HepG2 (cell line): ENCODE data around the gene BRAP. TPM values are rescaled to one million over a fixed set of nuclear protein-coding genes. Genes with fewer than 3 reads are reported as not detected.

Experiments used
- ARNTL ChIP-seq: sonication (generic); formaldehyde crosslinking; IDR thresholded peaks from 2 replicates; pipeline ENCODE4 v1.4.0; 2020; ENCODE audit warnings: mild to moderate bottlenecking, missing genetic modification reagents
- DR1 ChIP-seq: sonication (generic); formaldehyde crosslinking; IDR thresholded peaks from 2 replicates; pipeline ENCODE4 v1.8.0; 2021; ENCODE audit warnings: mild to moderate bottlenecking, missing genetic modification reagents, inconsistent platforms
- HIVEP1 ChIP-seq: sonication (generic); formaldehyde crosslinking; IDR thresholded peaks from 2 replicates; pipeline ENCODE4 v1.4.0; 2020; ENCODE audit warnings: mild to moderate bottlenecking, missing genetic modification reagents
- KLF16 ChIP-seq, 2 experiments: sonication (generic) in 1 of 2; formaldehyde crosslinking in 1 of 2; IDR thresholded peaks; 2 replicates each; pipeline versions ENCODE4 v1.6.1 to v1.8.0; 2016 to 2023; ENCODE audit warnings: missing genetic modification reagents in 2 of 2, missing compliant biosample characterization in 1 of 2
- NAIF1 ChIP-seq: sonication (generic); formaldehyde crosslinking; IDR thresholded peaks from 2 replicates; pipeline ENCODE4 v1.5.0; 2020; ENCODE audit warnings: mild to moderate bottlenecking, missing genetic modification reagents, borderline replicate concordance
- PRMT3 ChIP-seq: sonication (generic); formaldehyde crosslinking; IDR thresholded peaks from 2 replicates; pipeline ENCODE4 v1.8.1; 2022; ENCODE audit warnings: low read depth, mild to moderate bottlenecking, moderate library complexity, missing genetic modification reagents, borderline replicate concordance
- REL ChIP-seq: sonication (generic); formaldehyde crosslinking; conservative IDR thresholded peaks from 2 replicates; pipeline ENCODE4 v1.8.0; 2022; ENCODE audit warnings: mild to moderate bottlenecking, missing genetic modification reagents, moderate library complexity
- TERF1 ChIP-seq: sonication (generic); formaldehyde crosslinking; IDR thresholded peaks from 2 replicates; pipeline ENCODE4 v1.8.0; 2022; ENCODE audit warnings: mild to moderate bottlenecking, missing genetic modification reagents, moderate library complexity
- TP53 ChIP-seq: sonication (generic); formaldehyde crosslinking; conservative IDR thresholded peaks from 2 replicates; pipeline ENCODE4 v1.4.0; 2020; ENCODE audit warnings: missing genetic modification reagents
- YEATS4 ChIP-seq: sonication (generic); formaldehyde crosslinking; IDR thresholded peaks from 2 replicates; pipeline ENCODE4 v1.4.0; 2020; ENCODE audit warnings: missing genetic modification reagents, borderline replicate concordance
- ZNF180 ChIP-seq: sonication (generic); formaldehyde crosslinking; IDR thresholded peaks from 2 replicates; pipeline ENCODE4 v1.4.0; 2020; ENCODE audit warnings: low read depth, missing genetic modification reagents, borderline replicate concordance
- ZNF251 ChIP-seq: sonication (generic); formaldehyde crosslinking; IDR thresholded peaks from 2 replicates; pipeline ENCODE4 v1.9.0; 2021; ENCODE audit warnings: mild to moderate bottlenecking, missing genetic modification reagents
- ZNF432 ChIP-seq: sonication (generic); formaldehyde crosslinking; IDR thresholded peaks from 2 replicates; pipeline ENCODE4 v1.5.0; 2020; ENCODE audit warnings: missing genetic modification reagents, mild to moderate bottlenecking, borderline replicate concordance
- ZNF530 ChIP-seq: sonication (generic); formaldehyde crosslinking; IDR thresholded peaks from 2 replicates; pipeline ENCODE4 v1.5.0; 2020; ENCODE audit warnings: low read depth, mild to moderate bottlenecking, missing genetic modification reagents
- ZNF549 ChIP-seq: sonication (generic); formaldehyde crosslinking; IDR thresholded peaks from 2 replicates; pipeline ENCODE4 v1.5.0; 2020; ENCODE audit warnings: missing genetic modification reagents
- ZNF749 ChIP-seq: sonication (generic); formaldehyde crosslinking; IDR thresholded peaks from 2 replicates; pipeline ENCODE4 v1.8.0; 2022; ENCODE audit warnings: mild to moderate bottlenecking, missing genetic modification reagents, moderate library complexity, borderline replicate concordance
- polyA plus RNA-seq, 8 experiments: library from polyadenylated mRNA; depleted of rRNA in 3 of 8; stranded (reverse) in 7 of 8; unstranded in 1 of 8; fragments of >200 nt; fragmentation: Illumina TruSeq in 4 of 8; extraction: Trizol in 4 of 8; gene quantifications; 2 replicates each; pipeline versions ENCODE4 v1.2.1 to v1.2.3, GENCODE V29; 2011 to 2016; ENCODE audit warnings: low read depth in 4 of 8, missing spikeins in 1 of 8, mixed read lengths in 1 of 8; ENCODE audit not compliant: insufficient read depth in 1 of 8
- total RNA-seq, 5 experiments: library from RNA; depleted of rRNA; stranded (reverse); fragments of >200 nt; fragmentation: Illumina TruSeq; extraction: Trizol; gene quantifications; 2 replicates each; pipeline ENCODE4 v1.2.3, GENCODE V29; 2016; ENCODE audit warnings: low read depth in 1 of 5
- TF ChIP-seq, protein P1 (sequence below): fragments of 450-650 bp; IDR thresholded peaks from 2 replicates; pipeline ENCODE4 v1.6.1; 2016
- TF ChIP-seq, protein P2 (sequence below): sonication (generic); formaldehyde crosslinking; IDR thresholded peaks from 2 replicates; pipeline ENCODE4 v1.4.0; 2020; ENCODE audit warnings: missing genetic modification reagents
- TF ChIP-seq, protein P3 (sequence below), 2 experiments: fragments of 450-650 bp in 1 of 2; sonication (generic) in 1 of 2; formaldehyde crosslinking; IDR thresholded peaks; 2 replicates each; pipeline versions ENCODE4 v1.5.0 to v1.8.0; 2020 to 2022; ENCODE audit warnings: mild to moderate bottlenecking in 1 of 2, missing genetic modification reagents in 1 of 2

Gene BRAP
- total and polyA plus RNA-seq, 2 of the 13 experiments (the other 11 are each of a cell fraction or from before 2014, with no cell fraction given) = 8.1 to 15.4 TPM

DNA sequence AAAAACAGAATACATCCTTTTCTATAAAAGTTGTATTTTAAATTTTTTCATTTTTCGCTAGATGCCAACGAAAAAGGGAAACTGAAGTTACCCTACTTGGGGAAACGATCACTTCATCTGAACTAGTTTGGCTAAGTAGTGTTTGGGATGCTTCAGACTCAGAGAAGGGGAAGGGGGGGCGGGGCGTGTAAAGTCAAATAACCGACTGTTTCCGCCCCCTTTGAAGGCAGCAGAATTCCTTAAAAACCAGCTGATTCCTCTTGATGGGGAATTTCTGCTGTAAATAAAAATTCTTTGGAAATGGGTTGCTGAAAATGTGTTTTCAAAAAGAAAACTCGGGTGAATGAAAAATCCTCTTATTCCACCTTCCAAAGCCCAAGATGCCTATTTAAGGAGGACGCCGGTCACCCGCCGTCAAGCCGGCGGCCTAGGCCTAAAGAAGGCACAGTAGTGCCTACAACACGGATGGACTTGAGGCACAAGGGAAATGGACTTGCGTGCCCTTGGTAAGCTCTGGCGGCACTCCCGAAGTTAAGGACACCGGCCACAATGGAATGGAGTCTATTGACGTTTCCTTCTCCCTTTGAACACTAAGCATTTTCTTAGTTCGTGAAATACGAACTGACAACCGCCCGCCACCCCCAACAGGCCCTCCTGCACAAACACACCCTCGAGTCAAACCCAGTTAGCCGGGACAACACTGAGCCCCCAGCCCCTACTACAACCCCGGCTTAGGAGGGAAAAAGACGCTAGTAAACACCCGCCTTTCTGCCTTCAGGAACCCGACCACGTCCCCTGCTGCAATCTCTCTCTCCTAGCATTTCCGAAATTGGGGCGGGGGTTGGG lies 88.5 kb downstream of the BRAP start (continued):
- TF ChIP-seq, protein P1, sequence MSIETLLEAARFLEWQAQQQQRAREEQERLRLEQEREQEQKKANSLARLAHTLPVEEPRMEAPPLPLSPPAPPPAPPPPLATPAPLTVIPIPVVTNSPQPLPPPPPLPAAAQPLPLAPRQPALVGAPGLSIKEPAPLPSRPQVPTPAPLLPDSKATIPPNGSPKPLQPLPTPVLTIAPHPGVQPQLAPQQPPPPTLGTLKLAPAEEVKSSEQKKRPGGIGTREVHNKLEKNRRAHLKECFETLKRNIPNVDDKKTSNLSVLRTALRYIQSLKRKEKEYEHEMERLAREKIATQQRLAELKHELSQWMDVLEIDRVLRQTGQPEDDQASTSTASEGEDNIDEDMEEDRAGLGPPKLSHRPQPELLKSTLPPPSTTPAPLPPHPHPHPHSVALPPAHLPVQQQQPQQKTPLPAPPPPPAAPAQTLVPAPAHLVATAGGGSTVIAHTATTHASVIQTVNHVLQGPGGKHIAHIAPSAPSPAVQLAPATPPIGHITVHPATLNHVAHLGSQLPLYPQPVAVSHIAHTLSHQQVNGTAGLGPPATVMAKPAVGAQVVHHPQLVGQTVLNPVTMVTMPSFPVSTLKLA = no peak
- TF ChIP-seq ZNF180 (CRISPR knock-in tag) (no peak), YEATS4 (CRISPR knock-in tag) (no peak), HIVEP1 (CRISPR knock-in tag) (0 out of 2 replicates have a peak, but pooled peaks have one; percentile 9), NAIF1 (CRISPR knock-in tag) (no peak; the same call in 1 of the 2 replicates), REL (CRISPR knock-in tag) (no peak), ZNF549 (CRISPR knock-in tag) (no peak), ZNF530 (CRISPR knock-in tag) (no peak), TP53 (CRISPR knock-in tag) (no peak), ZNF432 (CRISPR knock-in tag) (no peak), PRMT3 (CRISPR knock-in tag) (no peak), ZNF749 (0 out of 2 replicates have a peak, but pooled peaks have one; percentile 29), DR1 (CRISPR knock-in tag) (no peak), KLF16 (CRISPR knock-in tag; IDR thresholded peaks at IDR 0.05) (0 out of 4 replicates have a peak, but pooled peaks of 1 of the 2 experiments have one; percentile 23), TERF1 (CRISPR knock-in tag) (no peak), ARNTL (CRISPR knock-in tag) (no peak), ZNF251 (CRISPR knock-in tag) (no peak)
- TF ChIP-seq, protein P2, sequence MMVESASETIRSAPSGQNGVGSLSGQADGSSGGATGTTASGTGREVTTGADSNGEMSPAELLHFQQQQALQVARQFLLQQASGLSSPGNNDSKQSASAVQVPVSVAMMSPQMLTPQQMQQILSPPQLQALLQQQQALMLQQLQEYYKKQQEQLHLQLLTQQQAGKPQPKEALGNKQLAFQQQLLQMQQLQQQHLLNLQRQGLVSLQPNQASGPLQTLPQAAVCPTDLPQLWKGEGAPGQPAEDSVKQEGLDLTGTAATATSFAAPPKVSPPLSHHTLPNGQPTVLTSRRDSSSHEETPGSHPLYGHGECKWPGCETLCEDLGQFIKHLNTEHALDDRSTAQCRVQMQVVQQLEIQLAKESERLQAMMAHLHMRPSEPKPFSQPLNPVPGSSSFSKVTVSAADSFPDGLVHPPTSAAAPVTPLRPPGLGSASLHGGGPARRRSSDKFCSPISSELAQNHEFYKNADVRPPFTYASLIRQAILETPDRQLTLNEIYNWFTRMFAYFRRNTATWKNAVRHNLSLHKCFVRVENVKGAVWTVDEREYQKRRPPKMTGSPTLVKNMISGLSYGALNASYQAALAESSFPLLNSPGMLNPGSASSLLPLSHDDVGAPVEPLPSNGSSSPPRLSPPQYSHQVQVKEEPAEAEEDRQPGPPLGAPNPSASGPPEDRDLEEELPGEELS (CRISPR knock-in tag) = no peak
- TF ChIP-seq, protein P3, sequence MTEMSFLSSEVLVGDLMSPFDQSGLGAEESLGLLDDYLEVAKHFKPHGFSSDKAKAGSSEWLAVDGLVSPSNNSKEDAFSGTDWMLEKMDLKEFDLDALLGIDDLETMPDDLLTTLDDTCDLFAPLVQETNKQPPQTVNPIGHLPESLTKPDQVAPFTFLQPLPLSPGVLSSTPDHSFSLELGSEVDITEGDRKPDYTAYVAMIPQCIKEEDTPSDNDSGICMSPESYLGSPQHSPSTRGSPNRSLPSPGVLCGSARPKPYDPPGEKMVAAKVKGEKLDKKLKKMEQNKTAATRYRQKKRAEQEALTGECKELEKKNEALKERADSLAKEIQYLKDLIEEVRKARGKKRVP (CRISPR knock-in tag; IDR thresholded peaks at IDR 0.05) = no peak
